ENCODE data around the gene KCNQ5. TPM values are rescaled to one million over a fixed set of nuclear protein-coding genes. Genes with fewer than 3 reads are reported as not detected.

The KCNQ5 gene
- polyA plus RNA-seq, 1 donor (not counting 4 experiments of a cell fraction or from before 2014, with no cell fraction given) = 3.4 TPM

- DNase-seq (ENCODE audit: low read depth, low spot score) (no peak), FAIRE-seq (peak; percentile 39)
- no peaks in the 10 kb centered on the region for H3K27me3 ChIP-seq (ENCODE audit: control insufficient read depth, extremely low read depth, insufficient read depth, low read length)
- no peaks in the 10 kb centered on the region for H4K20me1 ChIP-seq (ENCODE audit: control insufficient read depth, extremely low read depth, insufficient read depth, low read length)
- no peaks in the 10 kb centered on the region for H3K36me3 ChIP-seq (ENCODE audit: control insufficient read depth in 2 of 2, extremely low read depth in 1 of 2, insufficient read depth in 2 of 2, low read length in 2 of 2)
- no peaks in the 10 kb centered on the region for H3K79me2 ChIP-seq (ENCODE audit: control insufficient read depth, insufficient read depth, low read length)
- no peaks in the 10 kb centered on the region for H3K4me1 ChIP-seq (ENCODE audit: control insufficient read depth, extremely low read depth, insufficient read depth, low read length)
- dilution Hi-C loops (cut with MboI; ENCODE audit: extremely low pct_ligation_motif_present, low sequenced_read_pairs) = no loop called here
- no peak overlapping the region for H3K27ac ChIP-seq (ENCODE audit: control insufficient read depth, insufficient read depth, low read length)
- no peak overlapping the region for H3K4me2 ChIP-seq (ENCODE audit: control insufficient read depth, extremely low read depth, insufficient read depth, low read depth, low read length)
- H3K9ac ChIP-seq (ENCODE audit: control insufficient read depth, extremely low read depth, insufficient read depth, low read length) = no peak overlapping the region
- no peaks in the 10 kb centered on the region for H3K9me1 ChIP-seq (ENCODE audit: control insufficient read depth, extremely low read depth, insufficient read depth, low read length)
- TF ChIP-seq, protein P1, sequence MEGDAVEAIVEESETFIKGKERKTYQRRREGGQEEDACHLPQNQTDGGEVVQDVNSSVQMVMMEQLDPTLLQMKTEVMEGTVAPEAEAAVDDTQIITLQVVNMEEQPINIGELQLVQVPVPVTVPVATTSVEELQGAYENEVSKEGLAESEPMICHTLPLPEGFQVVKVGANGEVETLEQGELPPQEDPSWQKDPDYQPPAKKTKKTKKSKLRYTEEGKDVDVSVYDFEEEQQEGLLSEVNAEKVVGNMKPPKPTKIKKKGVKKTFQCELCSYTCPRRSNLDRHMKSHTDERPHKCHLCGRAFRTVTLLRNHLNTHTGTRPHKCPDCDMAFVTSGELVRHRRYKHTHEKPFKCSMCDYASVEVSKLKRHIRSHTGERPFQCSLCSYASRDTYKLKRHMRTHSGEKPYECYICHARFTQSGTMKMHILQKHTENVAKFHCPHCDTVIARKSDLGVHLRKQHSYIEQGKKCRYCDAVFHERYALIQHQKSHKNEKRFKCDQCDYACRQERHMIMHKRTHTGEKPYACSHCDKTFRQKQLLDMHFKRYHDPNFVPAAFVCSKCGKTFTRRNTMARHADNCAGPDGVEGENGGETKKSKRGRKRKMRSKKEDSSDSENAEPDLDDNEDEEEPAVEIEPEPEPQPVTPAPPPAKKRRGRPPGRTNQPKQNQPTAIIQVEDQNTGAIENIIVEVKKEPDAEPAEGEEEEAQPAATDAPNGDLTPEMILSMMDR (optimal IDR thresholded peaks at IDR 0.05 in 1 of 3, IDR thresholded peaks at IDR 0.05 in 1 of 3, conservative IDR thresholded peaks at IDR 0.05 in 1 of 3; ENCODE audit: extremely low read depth in 1 of 3, insufficient read depth in 2 of 3, low read length in 3 of 3) = no peak
- no peak for TF ChIP-seq EZH2 (IDR thresholded peaks at IDR 0.05; ENCODE audit: low read length)
- H3K9me3 ChIP-seq (ENCODE audit: control insufficient read depth, low read depth, low read length) = no peaks in the 10 kb centered on the region
- H2AFZ ChIP-seq (ENCODE audit: control insufficient read depth, low read length) = no peak overlapping the region
- H3K4me3 ChIP-seq (ENCODE audit: control insufficient read depth in 2 of 3, extremely low read depth in 1 of 3, insufficient read depth in 2 of 3, low read depth in 1 of 3, low read length in 3 of 3) = no peak overlapping the region
These were observed 147.7 kb downstream of the KCNQ5 start for GRCh38 chr6:72769459-72770125.

DNA sequence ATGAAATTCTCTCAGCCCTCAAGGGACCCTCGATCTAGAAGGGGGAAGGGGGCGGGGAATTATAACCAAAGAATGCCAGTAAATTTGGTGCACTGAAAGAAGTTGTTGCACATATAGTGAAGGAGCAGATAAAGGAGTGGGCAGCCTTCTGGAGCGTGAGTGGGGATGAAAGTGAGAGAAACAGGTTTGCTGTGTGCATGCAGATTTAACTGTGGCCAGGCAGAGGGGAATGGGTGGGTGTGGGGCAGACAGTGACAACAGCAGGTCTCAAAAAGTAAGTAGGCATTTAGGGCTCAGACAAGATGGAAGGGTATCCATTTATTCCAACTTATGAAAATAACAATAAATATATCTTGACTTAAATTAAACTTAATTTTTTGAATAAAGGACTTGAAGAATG is 149.1 kb downstream of the KCNQ5 start:
- DNase-seq (ENCODE audit: low read depth, low spot score) = no peak
- Histone ChIP-seq H4K20me1 (ENCODE audit: control insufficient read depth, extremely low read depth, insufficient read depth, low read length) (no peaks in the 10 kb centered on the region), H3K9ac (ENCODE audit: control insufficient read depth, extremely low read depth, insufficient read depth, low read length) (no peak overlapping the region), H3K27ac (ENCODE audit: control insufficient read depth, insufficient read depth, low read length) (no peak overlapping the region), H3K9me1 (ENCODE audit: control insufficient read depth, extremely low read depth, insufficient read depth, low read length) (no peaks in the 10 kb centered on the region), H3K27me3 (ENCODE audit: control insufficient read depth, extremely low read depth, insufficient read depth, low read length) (no peaks in the 10 kb centered on the region), H3K79me2 (ENCODE audit: control insufficient read depth, insufficient read depth, low read length) (no peaks in the 10 kb centered on the region), H2AFZ (ENCODE audit: control insufficient read depth, low read length) (no peak overlapping the region), H3K9me3 (ENCODE audit: control insufficient read depth, low read depth, low read length) (no peaks in the 10 kb centered on the region), H3K4me3 (ENCODE audit: control insufficient read depth in 2 of 3, extremely low read depth in 1 of 3, insufficient read depth in 2 of 3, low read depth in 1 of 3, low read length in 3 of 3) (no peak overlapping the region), H3K36me3 (ENCODE audit: control insufficient read depth in 2 of 2, extremely low read depth in 1 of 2, insufficient read depth in 2 of 2, low read length in 2 of 2) (no peaks in the 10 kb centered on the region), H3K4me2 (ENCODE audit: control insufficient read depth, extremely low read depth, insufficient read depth, low read depth, low read length) (no peak overlapping the region), H3K4me1 (ENCODE audit: control insufficient read depth, extremely low read depth, insufficient read depth, low read length) (no peaks in the 10 kb centered on the region)
- no peak for FAIRE-seq
- TF ChIP-seq, protein P1 (optimal IDR thresholded peaks at IDR 0.05 in 1 of 3, IDR thresholded peaks at IDR 0.05 in 1 of 3, conservative IDR thresholded peaks at IDR 0.05 in 1 of 3; ENCODE audit: extremely low read depth in 1 of 3, insufficient read depth in 2 of 3, low read length in 3 of 3) = no peak
- no peak for TF ChIP-seq EZH2 (IDR thresholded peaks at IDR 0.05; ENCODE audit: low read length)
- dilution Hi-C loops (cut with MboI; ENCODE audit: extremely low pct_ligation_motif_present, low sequenced_read_pairs) = no loop called here

Measured in keratinocyte (primary cell).